T-helper 17 cell (primary cell): ENCODE results near the gene SURF6. TPM values are rescaled to one million over a fixed set of nuclear protein-coding genes. Genes with fewer than 3 reads are reported as not detected.
"Not testable (repeated sequence)": the region's sequence is repeated elsewhere in the genome, so short reads cannot be mapped to it uniquely, and the experiment has no call there.

Source experiments
- ATAC-seq: fragments of 150-1000 bp; cut with Tn5 transposase; 2 replicates; pipeline ENCODE4 v1.10.0; 2021; ENCODE audit warnings: mild to moderate bottlenecking, moderate library complexity
- DNase-seq, 3 donors: peaks; one replicate each; pipeline versions ENCODE4 v3.0.0 to v3.0.0-alpha.2; 2020 to 2021
- H3K9me3 ChIP-seq: one replicate; pipeline ENCODE4 v1.7.0; 2013; ENCODE audit warnings: low read length, mild to moderate bottlenecking; ENCODE audit not compliant: control insufficient read depth, poor library complexity, severe bottlenecking
- H3K27ac Mint-ChIP-seq: one replicate; pipeline ENCODE4 v1.8.0; 2022; ENCODE audit warnings: mild to moderate bottlenecking, moderate library complexity, mixed read lengths
- H3K27me3 Mint-ChIP-seq: one replicate; pipeline ENCODE4 v1.8.0; 2022; ENCODE audit warnings: mixed read lengths
- H3K36me3 Mint-ChIP-seq: one replicate; pipeline ENCODE4 v1.8.0; 2022; ENCODE audit warnings: low read depth, mixed read lengths
- H3K4me1 Mint-ChIP-seq: one replicate; pipeline ENCODE4 v1.8.0; 2022; ENCODE audit warnings: mild to moderate bottlenecking, mixed read lengths
- H3K4me3 Mint-ChIP-seq: one replicate; pipeline ENCODE4 v1.8.0; 2022; ENCODE audit warnings: mild to moderate bottlenecking, moderate library complexity, mixed read lengths
- total RNA-seq, 4 donors: library from RNA in 2 of 4; stranded (reverse) in 2 of 4; gene quantifications; one replicate each; pipeline ENCODE4 v1.2.3 and lab custom pipeline; 2022 to 2026

Gene SURF6
- total RNA-seq, 2 donors from 2014 or later: 13.6 to 14.0 TPM

- no peaks in the 10 kb centered on the region for H3K4me1 Mint-ChIP-seq
- peaks cover 5% of the 10 kb centered on the region for H3K27me3 Mint-ChIP-seq
- DNase-seq (no peak), ATAC-seq (no peak)
- no peaks in the 10 kb centered on the region for H3K9me3 ChIP-seq
- H3K27ac Mint-ChIP-seq: no peak overlapping the region
- H3K36me3 Mint-ChIP-seq: peaks cover 3% of the 10 kb centered on the region
- no peak overlapping the region for H3K4me3 Mint-ChIP-seq
These were observed 13.3 kb downstream of the SURF6 start for GRCh38 chr9:133322701-133323100.

DNA sequence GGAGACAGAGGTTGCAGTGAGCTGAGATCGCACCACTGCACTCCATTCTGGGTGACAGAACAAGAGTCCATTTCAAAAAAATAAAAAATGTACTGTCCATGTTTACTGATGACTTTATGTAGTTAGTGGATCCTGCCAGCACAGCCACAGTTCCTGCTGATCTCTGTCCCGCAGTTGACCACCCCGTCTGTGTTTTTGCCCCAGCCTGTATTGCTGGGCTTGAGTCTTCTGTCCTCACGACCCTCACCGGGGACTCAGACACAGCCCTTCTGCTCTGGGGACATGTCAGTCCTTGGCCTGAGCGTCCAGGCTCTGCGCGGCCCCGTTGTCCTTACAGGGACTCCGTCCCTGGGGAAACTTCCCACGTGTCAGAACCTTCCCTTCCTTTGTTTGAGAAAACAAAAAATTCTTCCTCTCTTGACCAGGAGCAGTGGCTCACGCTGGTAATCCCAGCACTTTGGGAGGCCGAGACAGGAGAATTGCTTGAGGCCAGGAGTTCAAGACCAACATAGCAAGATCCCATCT lies 14.5 kb downstream of the SURF6 start:
- no peak overlapping the region for H3K27ac Mint-ChIP-seq

DNA sequence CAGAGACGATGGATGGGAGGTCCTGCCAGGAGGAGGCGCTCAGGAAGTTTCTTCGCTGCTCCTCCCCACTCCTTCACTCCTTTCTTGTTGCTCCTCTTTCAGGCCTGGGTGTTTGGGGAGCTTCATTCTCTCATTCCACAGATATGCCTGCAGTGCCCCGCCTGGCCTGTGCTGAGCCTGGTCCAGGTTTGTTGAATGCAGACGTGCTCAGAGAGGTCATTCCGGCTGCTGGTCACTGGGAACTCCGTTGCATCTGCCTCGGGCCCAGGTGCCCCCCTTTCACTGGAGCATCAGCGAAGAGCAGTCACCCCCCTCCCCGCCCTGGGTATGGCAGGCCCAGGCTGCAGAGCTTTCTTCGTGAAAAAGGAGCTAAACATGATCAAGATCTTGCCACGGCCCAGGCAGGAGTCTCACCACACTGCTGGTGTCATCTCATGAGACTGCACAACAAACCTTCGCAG lies 15.5 kb downstream of the SURF6 start:
- DNase-seq: no peak
- no peaks in the 10 kb centered on the region for H3K9me3 ChIP-seq
- Mint-ChIP-seq H3K27ac (no peak overlapping the region), H3K4me1 (no peaks in the 10 kb centered on the region), H3K36me3 (peaks cover 3% of the 10 kb centered on the region), H3K4me3 (no peak overlapping the region), H3K27me3 (peaks cover 14% of the 10 kb centered on the region)
- no peak for ATAC-seq

More for the DNA sequence above, 14.5 kb downstream of the SURF6 start:
- Mint-ChIP-seq H3K4me1 (no peaks in the 10 kb centered on the region), H3K4me3 (no peak overlapping the region), H3K27me3 (peaks cover 14% of the 10 kb centered on the region), H3K36me3 (peaks cover 3% of the 10 kb centered on the region)
- ATAC-seq (no peak), DNase-seq (no peak)
- no peaks in the 10 kb centered on the region for H3K9me3 ChIP-seq

DNA sequence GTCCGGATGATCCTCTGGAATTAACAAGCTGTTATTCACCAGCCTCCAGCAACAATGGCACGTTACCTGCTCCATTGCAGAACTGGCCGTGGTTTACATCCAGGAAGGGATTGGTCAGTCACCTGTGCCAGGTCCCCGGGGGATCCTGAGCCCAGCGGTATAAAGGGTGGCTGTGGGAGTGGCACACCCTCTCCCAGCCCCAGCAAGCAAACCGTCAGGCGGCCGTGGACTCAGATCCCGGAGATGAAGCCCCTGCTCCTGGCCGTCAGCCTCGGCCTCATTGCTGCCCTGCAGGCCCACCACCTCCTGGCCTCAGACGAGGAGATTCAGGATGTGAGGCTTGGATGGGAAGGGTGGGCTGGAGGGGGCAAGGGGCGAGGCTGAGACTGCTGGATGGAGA lies 18.4 kb downstream of the SURF6 start:
- not testable (repeated sequence) for H3K27ac Mint-ChIP-seq, H3K4me1 Mint-ChIP-seq, H3K36me3 Mint-ChIP-seq, DNase-seq, ATAC-seq, H3K4me3 Mint-ChIP-seq, H3K9me3 ChIP-seq
- H3K27me3 Mint-ChIP-seq: peaks cover 14% of the 10 kb centered on the region

GRCh38 chr9:133315997-133316396 lies 20.0 kb downstream of the SURF6 start:
- no peak for ATAC-seq
- Mint-ChIP-seq H3K27me3 (peaks cover 10% of the 10 kb centered on the region), H3K4me3 (no peak overlapping the region), H3K36me3 (no peaks in the 10 kb centered on the region), H3K4me1 (no peaks in the 10 kb centered on the region), H3K27ac (no peak overlapping the region)
- H3K9me3 ChIP-seq: no peaks in the 10 kb centered on the region
- DNase-seq: no peak

DNA sequence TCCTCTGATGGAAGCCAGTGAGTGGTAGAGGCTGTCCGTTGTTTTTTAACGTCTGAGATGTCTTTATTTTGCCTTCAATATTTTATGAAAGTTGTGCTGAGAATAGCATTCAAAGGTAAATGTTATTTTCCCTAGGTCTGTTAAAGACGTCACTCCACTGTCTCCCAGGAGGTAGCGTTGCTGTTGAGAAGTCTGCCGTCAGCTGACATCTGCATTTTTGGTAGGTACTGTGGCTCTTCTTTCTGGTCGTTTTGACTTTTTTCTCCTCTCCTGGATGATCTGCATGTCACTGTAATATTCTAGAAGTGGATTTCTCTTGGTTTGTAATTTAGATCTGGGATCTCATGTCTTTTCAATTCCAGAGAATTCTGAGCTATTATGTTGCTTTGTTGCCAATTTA lies 26.4 kb downstream of the SURF6 start:
- Mint-ChIP-seq H3K4me3 (no peak overlapping the region), H3K27ac (no peak overlapping the region), H3K36me3 (peaks cover 2% of the 10 kb centered on the region), H3K4me1 (no peaks in the 10 kb centered on the region), H3K27me3 (peaks cover 39% of the 10 kb centered on the region)
- H3K9me3 ChIP-seq: no peaks in the 10 kb centered on the region
- DNase-seq (no peak), ATAC-seq (no peak)

DNA sequence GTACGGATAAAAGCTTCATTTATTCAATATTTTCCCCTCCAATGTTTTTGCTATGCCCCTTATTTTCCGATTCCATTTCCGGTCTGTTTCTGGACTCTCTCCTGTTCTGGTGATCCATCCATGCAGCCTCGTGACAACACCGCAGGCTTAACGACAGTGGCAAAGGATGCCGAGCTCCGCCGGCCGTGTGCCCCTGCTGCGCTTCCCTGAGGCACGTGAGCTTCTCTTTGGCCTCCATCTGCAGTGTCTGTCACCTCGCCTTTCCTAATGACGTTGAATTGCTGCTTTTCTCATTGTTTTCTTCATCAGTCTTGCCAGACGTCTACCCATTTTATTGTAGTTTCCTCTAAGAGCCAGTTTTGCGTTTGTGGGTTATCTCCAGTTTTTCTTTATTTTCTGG lies 28.7 kb downstream of the SURF6 start:
- peaks cover 39% of the 10 kb centered on the region for H3K27me3 Mint-ChIP-seq
- no peak overlapping the region for H3K27ac Mint-ChIP-seq
- DNase-seq (no peak), ATAC-seq (no peak)
- H3K9me3 ChIP-seq: no peaks in the 10 kb centered on the region
- no peaks in the 10 kb centered on the region for H3K4me1 Mint-ChIP-seq
- H3K4me3 Mint-ChIP-seq: no peak overlapping the region
- H3K36me3 Mint-ChIP-seq: peaks cover 2% of the 10 kb centered on the region

GRCh38 chr9:133306242-133307204 lies 29.5 kb downstream of the SURF6 start:
- H3K4me1 Mint-ChIP-seq: no peaks in the 10 kb centered on the region
- peaks cover 2% of the 10 kb centered on the region for H3K36me3 Mint-ChIP-seq
- peaks cover 44% of the 10 kb centered on the region for H3K27me3 Mint-ChIP-seq
- no peaks in the 10 kb centered on the region for H3K9me3 ChIP-seq
- H3K27ac Mint-ChIP-seq: no peak overlapping the region
- H3K4me3 Mint-ChIP-seq: no peak overlapping the region
- DNase-seq (no peak), ATAC-seq (no peak)

- ATAC-seq (no peak), DNase-seq (no peak)
- no peak overlapping the region for H3K4me3 Mint-ChIP-seq
- H3K36me3 Mint-ChIP-seq: peaks cover 2% of the 10 kb centered on the region
- no peak overlapping the region for H3K27ac Mint-ChIP-seq
- H3K9me3 ChIP-seq: no peaks in the 10 kb centered on the region
- H3K27me3 Mint-ChIP-seq: peaks cover 44% of the 10 kb centered on the region
- no peaks in the 10 kb centered on the region for H3K4me1 Mint-ChIP-seq
These were observed 30.3 kb downstream of the SURF6 start for GRCh38 chr9:133305731-133306130.

DNA sequence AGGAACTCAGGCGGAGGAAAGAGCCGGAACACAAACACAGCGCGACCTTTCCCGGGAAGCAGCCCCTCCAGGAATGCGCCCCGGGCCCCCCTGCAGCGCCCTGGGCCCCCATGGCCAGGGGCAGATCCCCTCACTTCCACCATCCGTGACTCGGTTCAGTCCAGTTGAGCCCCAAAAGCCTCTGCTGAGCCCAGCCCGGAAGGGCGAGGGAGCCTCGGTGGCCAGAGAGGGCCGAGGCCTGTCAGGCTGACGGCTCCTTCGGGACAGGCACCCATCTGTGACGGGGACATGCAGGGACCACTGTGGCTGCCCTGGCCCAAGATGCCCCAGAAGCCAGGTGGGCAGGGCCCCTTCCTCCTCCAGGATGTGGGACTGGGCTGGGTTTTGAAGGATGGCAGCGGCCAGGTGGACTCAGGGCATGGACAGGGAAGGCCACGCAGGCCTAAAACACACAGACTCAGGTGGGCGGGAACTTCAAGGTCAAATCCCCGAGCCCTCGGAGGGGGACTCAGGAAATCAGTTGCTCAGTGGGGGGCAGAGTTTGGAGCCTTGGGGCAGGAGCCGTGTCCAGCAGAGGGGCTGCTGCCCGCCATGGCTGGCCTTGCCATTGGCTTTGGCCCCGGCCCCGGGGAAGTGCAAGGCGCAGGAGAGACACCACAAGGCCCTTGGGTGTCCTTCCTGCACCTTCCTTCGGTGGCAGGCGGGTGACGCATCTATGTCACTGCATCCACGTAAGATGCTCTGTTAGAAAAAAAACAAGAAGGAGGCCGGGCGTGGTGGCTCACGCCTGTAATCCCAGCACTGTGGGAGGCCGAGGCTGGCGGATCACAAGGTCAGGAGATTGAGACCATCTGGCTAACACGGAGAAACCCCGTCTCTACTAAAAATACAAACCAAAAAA lies 31.3 kb downstream of the SURF6 start:
- DNase-seq: no peak
- Mint-ChIP-seq H3K36me3 (peaks cover 2% of the 10 kb centered on the region), H3K4me3 (no peak overlapping the region), H3K27ac (no peak overlapping the region), H3K27me3 (peaks cover 40% of the 10 kb centered on the region), H3K4me1 (no peaks in the 10 kb centered on the region)
- no peak for ATAC-seq
- H3K9me3 ChIP-seq: no peaks in the 10 kb centered on the region

DNA sequence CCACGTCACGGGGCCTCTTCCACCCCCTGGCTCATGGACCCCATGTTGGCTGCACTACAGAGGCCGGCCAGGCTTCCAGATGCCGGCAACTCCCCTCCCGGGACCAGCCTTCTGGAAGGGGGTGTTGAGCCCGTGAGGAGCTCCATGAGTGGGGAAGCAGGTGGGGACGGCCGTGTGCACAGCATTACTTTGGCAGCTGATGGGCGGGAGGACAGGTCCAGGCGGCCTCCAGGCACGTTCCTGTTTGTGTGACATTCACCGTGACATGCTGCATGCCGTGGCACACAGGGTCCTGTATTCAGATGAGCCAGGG lies 31.9 kb downstream of the SURF6 start:
- Mint-ChIP-seq H3K27ac (no peak overlapping the region), H3K27me3 (peaks cover 34% of the 10 kb centered on the region), H3K4me1 (no peaks in the 10 kb centered on the region), H3K4me3 (no peak overlapping the region), H3K36me3 (peaks cover 2% of the 10 kb centered on the region)
- ATAC-seq (no peak), DNase-seq (no peak)
- H3K9me3 ChIP-seq: no peaks in the 10 kb centered on the region

DNA sequence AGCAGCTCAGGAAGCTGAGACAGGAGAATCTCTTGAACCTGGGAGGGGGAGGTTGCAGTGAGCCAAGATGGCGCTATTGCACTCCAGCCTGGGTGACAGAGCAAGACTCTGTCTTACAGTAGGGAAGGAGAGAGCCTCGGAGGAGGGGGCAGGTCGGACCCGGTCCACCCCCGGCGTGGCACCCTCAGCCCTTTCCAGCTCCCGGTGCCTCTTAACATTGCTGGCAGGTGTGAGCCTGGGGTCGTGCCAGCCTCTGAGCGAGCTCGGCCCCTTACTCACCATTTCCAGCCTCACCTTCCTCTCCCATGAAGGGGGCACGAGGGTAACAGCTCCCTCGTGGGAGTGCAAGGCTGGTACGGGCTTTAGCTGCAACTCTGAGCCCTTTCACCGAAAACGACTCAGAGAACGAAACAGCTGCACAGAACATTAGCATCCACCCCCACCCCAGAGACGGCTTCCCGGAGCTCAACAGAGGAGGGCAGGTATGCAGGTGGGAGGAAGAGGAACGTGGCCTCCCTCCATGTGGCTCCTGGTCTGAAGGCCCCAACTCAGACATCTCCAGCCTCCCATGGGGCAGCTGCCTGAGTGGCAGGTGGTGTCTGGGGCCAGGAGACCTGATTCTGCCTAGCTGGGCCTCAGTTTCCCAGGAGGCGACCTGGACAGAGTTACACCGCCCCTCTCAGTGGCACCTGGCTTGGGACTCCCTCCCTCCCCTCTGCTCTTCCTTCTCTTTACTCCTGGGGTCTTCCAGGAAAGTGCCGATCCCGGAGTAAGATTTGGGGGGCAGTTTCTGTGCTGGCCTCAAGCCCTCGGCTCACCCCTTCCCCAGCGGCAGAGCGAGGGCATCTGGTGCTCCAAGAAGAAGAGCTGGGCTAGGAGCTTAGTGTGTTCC lies 32.5 kb downstream of the SURF6 start:
- no peaks in the 10 kb centered on the region for H3K4me1 Mint-ChIP-seq
- H3K27ac Mint-ChIP-seq: no peak overlapping the region
- H3K36me3 Mint-ChIP-seq: no peaks in the 10 kb centered on the region
- peaks cover 31% of the 10 kb centered on the region for H3K27me3 Mint-ChIP-seq
- no peak for ATAC-seq
- no peak overlapping the region for H3K4me3 Mint-ChIP-seq
- H3K9me3 ChIP-seq: no peaks in the 10 kb centered on the region
- no peak for DNase-seq
